Mucosa of gallbladder (tissue), 1 donor: ENCODE results near the gene ZC3HAV1. TPM values are rescaled to one million over a fixed set of nuclear protein-coding genes. Genes with fewer than 3 reads are reported as not detected.
A peak's percentile ranks its signal among the peaks of the same experiment; 100 is the strongest.
"Not testable (repeated sequence)": the region's sequence is repeated elsewhere in the genome, so short reads cannot be mapped to it uniquely, and the experiment has no call there.

ENCODE experiments used
- DNase-seq: peaks from one replicate; pipeline ENCODE4 v3.0.0-alpha.2; 2020; ENCODE audit warnings: low spot score
- total RNA-seq: library from RNA; stranded (reverse); gene quantifications from one replicate; pipeline ENCODE4 v1.2.1, GENCODE V29; 2021
- donor health status: DM: no; HTN: no; CAD: no.

Gene ZC3HAV1
- 28.0 TPM for total RNA-seq

DNA sequence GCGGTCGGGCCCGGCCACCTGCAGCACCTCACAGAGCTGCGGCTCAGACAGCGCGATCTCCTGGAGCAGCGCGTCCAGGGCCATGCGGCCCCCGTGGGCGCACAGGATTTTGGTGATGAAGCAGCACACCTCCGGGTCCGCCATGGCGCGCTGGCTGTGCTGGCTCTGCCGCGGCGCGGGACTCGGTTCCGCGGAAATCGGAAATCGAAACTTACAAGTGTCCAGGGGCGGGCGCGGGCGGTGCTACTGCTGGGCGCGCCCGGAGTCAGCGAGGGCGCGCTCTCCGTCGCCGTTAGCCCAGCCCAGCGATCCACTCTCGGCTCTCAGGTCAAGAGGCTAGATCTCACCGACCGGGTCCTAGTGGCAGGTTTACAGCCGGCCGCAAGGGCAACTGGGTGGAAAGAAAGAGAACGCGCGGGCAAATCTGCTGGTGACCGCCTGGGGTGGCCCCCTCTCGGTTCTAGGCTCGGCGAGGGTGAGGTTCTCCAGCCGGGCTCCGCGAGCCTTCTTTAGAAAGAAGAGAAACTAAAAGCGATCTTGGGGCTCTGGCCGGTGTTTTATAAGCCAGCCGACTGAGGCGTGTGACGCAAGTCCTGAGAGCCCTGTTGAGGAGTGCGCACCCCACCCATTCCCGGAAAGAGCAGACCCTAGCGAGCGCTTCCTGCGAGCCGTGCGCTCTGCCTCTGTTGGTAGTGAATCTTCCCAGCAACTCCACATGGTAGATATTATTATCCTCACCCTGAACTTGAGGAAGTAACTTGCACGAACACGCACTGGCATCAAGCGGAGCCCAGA, at the start of gene ZC3HAV1:
ZC3HAV1 (minus strand) TSS at position 533 of the 795 bp plus-strand sequence; CDS start at position 144, 389 bp downstream.
- peak; percentile 86 for DNase-seq

DNA sequence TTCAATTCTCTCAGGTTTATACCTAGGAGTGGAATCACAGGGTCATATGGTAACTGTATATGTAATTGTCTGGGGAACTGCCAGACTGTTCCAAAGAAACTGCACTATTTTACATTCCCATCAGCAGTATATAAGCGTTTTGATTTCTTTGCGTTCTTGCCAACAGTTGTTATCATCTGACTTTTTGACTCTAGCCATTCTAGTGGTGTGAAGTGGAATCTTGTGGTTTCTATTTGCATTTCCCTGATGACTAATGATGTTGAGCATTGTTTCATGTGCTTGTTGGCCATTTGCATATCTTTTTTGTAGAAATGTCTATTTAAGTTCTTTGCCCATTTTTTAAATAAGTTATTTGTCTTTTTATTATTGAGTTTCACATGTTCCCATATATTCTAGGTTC, 44.3 kb upstream of the ZC3HAV1 start:
- no peak for DNase-seq

DNA sequence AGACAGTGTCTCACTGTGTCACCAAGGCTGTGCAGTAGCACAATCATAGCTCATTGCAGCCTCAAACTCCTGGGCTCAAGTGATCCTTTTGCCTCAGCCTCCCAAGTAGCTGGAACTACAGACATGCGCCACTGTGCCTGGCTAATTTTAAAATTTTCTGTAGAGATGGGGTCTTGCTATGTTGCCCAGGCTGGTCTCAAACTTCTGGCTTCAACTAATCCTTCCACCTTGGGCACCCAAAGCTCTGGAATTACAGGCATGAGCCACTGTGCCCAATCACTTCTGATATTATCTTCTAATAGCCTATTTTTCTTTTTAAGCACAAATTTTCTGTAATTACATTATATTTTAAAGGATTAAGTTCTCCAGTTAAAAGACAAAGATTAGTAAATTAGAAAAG, 42.6 kb upstream of the ZC3HAV1 start:
- DNase-seq, result no peak

DNA sequence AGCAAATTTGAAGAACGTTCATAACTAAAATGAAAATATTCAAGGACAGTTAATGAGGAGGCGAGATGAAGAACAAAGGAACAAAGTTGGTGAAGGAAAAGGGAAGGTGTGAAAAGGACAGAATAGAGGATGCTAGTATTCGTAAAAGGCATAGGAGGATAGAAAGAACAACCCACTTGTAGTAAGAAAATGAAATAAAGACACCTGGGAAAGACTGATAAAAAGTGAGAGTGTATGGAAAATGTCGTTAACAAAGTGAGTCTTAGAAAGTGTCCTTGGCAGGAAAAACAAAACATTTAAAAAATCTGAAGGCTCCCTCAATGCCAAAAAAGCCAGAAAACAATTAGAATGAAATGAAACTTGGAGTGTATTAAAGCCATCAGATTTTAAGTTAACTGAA, 29.6 kb upstream of the ZC3HAV1 start:
- DNase-seq, result no peak

DNA sequence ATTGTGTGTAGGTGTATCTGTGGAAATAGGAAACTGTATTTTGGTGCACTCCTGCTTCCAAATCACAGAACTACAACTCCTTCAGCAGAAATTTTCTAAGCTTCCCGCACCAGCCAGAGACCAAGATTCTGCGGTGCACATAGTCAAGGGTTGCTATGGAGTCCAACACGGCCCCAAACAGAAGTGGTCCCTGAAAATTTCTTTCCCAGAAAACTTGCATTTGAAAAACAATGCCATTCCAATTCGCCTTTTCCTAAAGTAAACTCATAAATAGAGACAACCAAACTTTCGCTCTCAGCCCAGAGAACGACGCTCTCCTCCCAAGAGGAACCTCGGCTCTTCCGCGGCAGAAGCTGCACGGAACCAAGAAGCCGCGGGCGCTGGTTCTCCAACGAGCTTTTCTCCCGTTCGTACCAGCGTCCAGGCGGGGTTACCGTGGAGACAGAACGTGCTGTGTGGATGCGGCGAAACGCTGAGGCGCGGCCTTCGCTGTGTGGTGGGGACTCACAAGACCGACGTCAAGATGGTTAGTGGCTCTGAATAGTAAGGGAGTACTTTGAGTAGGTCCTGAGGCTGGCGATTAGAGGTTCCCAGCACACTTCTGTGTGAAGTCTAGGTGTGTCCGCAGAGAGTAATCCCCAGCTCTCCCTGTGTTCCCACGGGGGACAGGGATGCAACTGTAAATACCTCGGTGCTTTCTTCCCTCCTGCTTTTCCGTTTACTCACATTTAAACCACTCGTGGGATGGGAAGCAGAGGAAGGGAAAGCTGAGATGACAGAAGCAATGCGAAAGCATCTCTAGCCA, 24.0 kb upstream of the ZC3HAV1 start:
- DNase-seq, result peak; percentile 88

DNA sequence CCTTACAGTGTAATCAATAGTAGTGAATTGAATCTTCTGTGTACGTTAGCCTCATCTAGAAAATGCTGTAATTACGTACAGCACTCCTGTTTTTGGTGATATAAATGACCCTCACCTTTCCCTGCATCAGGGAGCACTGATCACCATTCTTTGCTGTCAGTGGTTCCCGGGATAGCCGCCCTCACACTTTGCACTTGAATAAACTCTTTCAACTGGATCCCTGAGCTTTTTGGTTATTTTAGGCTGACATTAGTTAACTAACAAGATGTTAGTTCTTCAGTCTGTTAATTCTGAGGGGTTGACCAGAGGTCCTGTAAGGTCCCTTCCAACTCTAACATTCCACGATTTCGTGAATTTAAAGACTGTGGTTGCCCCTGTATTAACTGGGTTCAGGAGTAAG, 23.4 kb upstream of the ZC3HAV1 start:
- DNase-seq, result no peak

DNA sequence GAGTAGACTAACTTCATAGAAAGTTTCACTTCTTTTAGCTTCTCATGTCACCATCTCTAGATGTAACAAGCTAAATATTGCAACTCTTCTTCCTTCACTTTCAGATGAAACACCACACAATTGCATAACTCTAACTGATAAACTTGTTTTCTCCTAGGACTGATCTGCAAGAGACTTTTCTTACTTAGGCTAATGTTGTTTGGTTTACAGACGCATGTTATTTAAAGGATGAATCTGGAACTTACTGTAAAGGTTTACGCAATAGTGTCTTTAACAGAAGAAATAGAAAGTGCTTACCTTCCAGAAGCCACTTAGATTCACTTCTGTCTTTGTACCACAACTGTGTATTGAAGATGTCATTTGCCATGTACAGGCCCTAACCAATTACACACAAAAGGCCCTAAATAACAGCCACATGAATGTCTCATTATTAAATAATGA, 22.1 kb upstream of the ZC3HAV1 start:
- no peak for DNase-seq

DNA sequence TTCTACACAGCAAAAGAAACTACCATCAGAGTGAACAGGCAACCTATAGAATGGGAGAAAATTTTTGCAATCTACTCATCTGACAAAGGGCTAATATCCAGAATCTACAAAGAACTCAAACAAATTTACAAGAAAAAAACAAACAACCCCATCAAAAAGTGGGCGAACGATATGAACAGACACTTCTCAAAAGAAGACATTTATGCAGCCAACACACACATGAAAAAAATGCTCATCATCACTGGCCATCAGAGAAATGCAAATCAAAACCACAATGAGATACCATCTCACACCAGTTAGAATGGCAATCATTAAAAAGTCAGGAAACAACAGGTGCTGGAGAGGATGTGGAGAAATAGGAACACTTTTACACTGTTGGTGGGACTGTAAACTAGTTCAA, 20.3 kb upstream of the ZC3HAV1 start:
- not testable (repeated sequence) for DNase-seq

DNA sequence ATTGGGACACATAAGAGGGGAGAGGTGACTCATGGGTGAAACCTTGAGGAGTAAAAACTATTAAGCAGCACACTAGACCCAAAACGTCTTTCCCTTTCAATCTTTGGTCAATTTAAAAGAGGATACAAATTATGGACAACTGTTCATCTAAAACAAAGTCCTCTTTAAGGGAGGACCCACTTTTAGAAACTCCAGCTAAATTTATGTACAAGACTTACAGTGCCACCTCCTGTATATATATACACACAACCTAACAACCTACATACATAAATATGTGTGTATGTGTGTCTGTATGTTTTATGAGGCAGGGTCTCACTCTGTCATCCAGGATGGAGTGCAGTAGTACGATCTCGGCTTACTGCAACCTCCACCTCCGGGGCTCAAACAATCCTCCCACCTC, 18.1 kb upstream of the ZC3HAV1 start:
- no peak for DNase-seq

DNA sequence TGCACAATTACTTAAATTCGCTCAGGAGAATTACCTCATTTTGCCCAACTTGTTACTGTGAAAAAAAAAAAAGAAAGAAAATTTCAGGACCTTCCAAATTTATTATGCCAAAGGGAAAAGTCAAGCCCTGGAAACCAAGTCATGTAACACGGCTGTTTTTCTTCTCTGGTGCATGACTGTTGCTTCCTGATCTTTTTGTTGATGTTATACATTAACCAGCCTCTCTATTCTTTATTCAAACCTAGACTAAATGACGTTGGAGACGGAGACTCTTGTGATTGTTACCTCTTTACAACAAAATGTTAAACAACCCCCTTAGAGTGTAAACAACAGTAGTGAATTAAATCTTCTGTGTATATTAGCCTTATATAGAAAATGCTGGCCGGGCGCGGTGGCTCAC, 16.1 kb upstream of the ZC3HAV1 start:
- no peak for DNase-seq

DNA sequence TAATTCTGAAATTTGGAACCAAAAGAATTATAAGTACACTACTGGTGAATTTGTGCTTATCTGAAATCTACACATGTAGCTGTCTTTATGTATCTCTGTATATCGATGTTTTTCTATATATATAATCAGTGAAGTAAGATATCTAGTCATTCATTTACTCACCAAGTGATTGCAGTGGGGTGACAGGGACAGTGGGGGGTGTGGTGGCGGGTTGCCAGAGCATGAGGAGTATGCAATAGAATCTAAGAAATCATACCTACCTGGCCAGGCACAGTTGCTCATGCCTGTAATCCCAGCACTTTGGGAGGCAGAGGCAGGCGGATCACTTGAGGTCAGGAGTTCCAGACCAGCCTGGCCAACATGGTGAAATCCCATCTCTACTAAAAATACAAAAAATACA, 15.5 kb upstream of the ZC3HAV1 start:
- DNase-seq, result not testable (repeated sequence)

DNA sequence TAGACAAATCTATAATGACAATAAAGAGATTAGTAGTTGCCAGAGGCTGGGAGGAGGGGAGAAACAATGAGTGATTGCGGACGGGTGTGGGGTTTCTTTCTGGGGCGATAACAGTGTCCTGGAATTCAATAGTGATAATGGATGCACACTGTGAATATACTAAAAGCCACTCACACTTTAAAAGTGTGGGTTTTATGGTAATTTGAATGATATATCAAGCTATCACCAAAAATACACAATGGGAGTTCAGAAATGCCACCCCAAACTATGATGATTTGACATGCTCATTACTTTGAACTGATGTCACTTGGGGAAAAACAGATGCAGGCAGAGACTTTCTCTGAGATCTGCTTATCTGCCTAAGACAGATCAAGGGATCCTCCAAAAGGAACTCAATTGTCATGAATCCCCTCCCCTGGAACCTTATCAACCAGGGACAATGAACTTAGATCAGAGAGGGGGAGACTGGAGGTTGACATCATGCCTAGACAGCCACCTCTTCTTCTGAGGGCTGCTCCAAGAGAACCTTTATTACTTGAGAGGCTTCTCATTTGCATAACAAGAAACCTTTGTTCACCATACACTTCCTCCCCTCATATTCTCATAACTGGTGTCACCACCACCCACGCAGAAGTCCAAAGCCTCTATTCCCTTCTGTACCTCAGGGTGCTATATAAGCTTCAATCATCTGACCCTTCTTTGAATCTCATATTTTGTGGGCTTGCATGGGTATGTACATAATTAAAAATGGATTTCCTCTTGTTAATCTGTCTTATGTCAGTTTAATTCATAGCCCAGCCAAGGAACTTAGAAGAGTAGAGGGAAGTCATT, 14.8 kb upstream of the ZC3HAV1 start:
- no peak for DNase-seq

DNA sequence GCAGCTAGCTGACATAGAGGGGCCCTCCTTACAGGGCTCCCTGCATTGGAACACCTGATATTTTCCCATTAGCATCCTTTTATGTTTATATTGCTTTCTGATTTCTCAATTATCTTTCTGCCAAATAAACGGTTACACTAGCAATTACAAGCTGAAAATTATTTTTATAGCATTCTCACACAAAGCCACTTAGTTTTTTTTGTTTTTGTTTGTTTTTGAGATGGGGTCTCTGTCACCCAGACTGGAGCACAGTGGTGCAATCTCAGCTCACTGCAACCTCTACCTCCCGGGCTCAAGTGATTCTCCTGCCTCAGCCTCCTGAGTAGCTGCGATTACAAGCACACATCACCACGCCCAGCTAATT, 9.9 kb upstream of the ZC3HAV1 start:
- no peak for DNase-seq

DNA sequence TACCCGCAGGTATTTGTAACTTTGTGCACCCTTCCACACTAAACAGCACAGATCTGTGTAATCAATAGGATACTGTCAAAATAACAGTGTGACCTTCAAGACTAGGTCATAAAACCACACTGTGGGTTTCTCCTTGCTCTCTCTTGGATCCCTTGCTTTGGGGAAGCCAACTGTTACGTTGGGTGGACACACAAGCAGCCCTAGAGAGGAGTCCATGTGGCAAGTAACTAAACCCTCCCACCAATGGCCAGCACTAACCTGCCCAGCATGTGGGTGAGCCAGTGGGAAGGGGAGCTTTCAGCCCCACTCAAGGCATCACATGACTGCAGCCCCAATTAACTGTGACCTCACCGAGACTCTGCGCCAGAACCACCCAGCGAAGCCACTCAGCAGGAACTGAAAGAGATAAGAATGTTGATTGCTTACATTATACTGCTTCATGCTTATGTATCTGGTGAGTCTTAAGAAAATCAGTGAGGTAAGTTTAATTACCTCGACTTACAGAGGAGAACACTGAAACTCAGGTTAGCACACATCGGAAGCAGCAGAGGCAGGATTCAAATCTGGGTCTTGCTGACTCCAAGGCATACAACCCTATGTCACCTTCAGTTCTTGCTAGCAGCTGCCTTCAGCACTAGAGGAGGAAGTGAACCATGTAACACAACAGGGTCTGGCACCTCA, 9.4 kb upstream of the ZC3HAV1 start:
- DNase-seq, result no peak

DNA sequence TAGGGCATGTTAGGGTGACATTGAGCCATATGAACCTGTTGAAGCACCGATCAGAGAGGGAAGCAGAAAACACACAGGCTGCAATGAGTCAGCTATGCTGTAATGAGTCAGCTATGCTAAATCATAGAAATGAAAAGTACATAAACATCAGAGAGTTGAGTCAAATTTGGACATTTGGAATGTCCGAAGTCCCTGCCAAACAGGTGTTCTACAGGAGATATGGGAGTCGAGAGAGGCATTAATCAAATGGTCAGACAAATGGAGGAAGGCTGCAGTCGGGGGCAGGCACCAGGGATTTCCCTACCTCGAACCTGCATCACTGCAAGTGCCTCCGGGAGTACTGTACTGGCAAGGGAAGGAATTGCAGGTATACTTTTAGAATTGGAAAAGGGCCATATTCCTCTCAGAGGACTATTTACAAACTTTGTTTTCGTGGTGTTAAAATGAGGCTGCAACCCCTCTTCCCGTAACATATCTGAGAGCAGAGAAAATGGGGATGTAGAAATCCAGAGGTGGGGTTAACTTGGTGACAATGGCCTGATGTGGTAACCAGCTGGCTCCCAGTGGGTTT, 8.8 kb upstream of the ZC3HAV1 start:
- DNase-seq, result no peak

DNA sequence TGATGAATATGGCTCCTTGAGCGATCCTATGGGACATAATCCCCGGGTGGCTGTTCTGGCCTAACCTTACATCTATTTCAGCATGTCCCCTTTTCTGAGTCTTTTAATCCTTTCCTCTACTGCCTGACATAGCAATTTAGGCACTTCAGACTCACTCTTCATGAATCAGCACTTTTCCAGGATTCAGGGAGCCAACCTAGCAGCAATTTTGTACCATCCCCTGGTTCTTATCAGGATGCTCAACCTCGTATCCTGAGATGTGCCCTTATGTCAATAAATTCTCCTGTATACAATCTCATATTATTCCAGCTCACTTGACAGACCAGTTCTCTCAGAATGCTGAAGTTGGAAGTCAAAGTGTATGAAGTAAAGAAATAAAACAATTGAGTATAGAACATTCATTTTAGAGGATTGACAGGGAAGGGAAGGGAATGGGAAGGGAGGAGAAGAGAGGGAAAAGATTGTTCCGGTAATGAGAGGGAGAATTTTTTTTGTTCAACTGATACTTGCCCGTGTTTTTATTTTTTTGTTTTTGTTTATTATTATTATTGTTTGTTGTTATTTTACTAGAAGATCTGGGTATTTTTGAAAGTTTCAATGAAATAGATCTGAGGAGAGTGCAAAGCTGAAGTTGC, 8.2 kb upstream of the ZC3HAV1 start:
- no peak for DNase-seq

DNA sequence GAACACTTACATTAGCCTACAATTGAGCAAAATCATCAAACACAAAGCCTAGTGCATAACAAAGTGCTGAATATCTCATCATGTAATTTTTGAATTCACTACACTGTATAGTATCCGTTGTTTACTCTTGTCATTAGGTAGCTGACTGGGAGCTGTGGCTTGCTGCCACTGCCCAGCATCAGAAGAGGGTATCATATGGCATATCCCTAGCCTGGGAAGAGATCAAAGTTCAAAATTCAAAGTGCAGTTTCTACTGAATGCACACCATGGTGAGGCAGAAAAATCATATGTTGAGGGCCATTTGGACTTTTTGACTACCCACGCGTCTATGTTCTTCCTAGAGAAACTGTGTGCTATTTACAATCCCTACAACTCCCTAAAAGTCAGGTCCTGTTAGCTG, 7.5 kb upstream of the ZC3HAV1 start:
- DNase-seq, result no peak

DNA sequence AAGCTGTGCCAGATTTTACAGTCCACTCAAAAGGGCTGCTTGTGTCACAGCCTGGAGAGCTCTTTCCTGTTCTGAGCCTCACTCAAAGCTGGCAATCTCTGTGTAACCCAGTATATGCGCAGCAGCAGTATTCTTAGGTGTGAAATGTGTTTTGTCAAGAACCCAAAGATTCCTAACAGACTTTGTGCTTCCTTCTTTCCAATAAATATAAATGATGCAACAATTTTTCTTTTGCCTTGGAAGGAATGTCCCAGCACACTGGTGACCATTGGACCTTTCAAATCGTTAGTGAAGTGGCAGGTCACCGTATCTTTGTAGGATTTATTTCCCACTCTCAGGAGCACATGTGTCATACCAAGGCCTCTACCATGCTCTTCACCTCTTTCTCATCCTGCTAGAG, 5.6 kb upstream of the ZC3HAV1 start:
- DNase-seq, result no peak

DNA sequence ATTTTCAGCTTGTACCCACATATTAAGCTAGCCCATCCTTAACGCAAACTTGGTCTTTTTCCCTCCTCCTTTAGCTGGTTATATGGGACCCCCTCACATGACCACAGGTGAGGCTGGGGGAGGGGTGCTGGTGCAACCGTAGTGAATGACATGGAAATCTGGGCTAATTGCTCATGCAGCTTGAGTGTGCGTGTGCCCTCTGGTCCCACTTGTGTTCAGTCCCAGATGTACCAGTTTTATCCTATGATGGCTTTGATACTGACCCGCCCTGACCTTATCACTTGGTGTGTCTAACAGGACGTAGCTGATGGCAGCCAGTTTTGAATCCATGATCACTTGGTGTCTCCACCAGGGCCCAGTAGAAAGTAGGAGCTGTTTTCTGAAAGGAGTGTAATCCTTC, 5.1 kb upstream of the ZC3HAV1 start:
- no peak for DNase-seq

DNA sequence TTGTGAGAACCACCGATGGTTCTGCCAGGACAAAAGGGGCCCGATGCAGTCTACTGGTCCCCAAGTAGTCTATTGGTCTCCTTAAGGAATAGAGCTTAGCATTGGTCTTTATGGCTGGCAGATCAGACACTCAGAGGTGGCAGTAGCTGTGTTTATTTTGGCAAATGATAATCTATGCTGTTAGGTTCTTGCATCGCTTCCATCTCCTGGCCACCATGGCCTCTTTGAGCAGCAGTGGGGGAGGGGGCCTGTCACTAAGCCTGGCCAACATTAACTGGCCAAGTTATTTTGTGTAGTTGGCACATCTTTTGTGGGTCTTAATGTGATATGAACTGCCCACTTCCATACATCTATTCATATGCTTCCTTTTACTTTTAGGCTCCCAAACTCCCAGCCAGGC, 4.5 kb upstream of the ZC3HAV1 start:
- DNase-seq, result no peak

DNA sequence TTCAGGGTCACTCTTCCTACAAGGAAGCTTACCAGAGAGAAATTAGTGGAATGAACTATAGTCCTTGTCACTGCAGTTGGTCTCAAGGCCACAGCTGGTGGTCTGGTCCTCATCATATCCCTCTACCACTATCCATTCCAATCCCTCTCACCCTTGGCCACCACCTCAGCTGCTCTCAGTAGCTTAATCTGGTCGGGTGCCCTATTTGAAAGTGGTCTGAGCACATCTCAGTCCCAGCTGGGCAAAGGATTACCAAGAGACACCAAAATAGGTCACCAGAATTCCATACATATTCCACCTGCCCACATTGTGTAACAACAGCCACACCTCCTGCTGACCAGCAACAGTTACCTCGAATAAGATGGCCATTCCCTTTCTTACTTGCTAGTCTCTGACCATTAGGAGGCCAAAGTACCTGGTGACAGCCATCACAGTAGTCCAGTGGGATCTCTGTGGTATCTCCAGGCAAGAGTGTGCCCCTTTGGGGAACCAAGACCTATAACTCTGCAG, 3.3 kb upstream of the ZC3HAV1 start:
- no peak for DNase-seq
